ENCODE results near the gene ZNF692. TPM values are rescaled to one million over a fixed set of nuclear protein-coding genes. Genes with fewer than 3 reads are reported as not detected.

The ZNF692 gene
- total and polyA plus RNA-seq, 4 donors: 26.1 to 58.5 (median 36.3) TPM

GRCh38 chr1:248839168-248839555 lies 19.7 kb downstream of the ZNF692 start:
- no peaks in the 10 kb centered on the region for H3K27me3 ChIP-seq (ENCODE audit: control insufficient read depth in 3 of 3, insufficient read depth in 3 of 3, low read length in 2 of 3)
- no peaks in the 10 kb centered on the region for H3K9me3 ChIP-seq (ENCODE audit: control insufficient read depth in 4 of 4, insufficient read depth in 3 of 4, low read length in 3 of 4)
- peak overlapping the region; percentile 99 to 100 for H3K27ac ChIP-seq (ENCODE audit: low read depth in 1 of 2, low read length in 1 of 2)
- DNase-seq (no peak), ATAC-seq (ENCODE audit: insufficient read depth, low FRiP score) (no peak)
- H3K4me1 ChIP-seq (ENCODE audit: control insufficient read depth in 5 of 5, insufficient read depth in 5 of 5, low read length in 5 of 5): peaks cover 4 to 21% (median 8%) of the 10 kb centered on the region in 5 donors
- H3K9ac ChIP-seq (ENCODE audit: insufficient read depth in 1 of 2, low read length in 2 of 2): peak overlapping the region; percentile 93 to 96
- WGBS, 2 donors: 14 to 23% methylated on average over 10 of the region's 10 CpGs
- no peak for TF ChIP-seq CTCF (IDR thresholded peaks at IDR 0.05; ENCODE audit: control extremely low read depth, extremely low read depth)
- H3K36me3 ChIP-seq (ENCODE audit: control insufficient read depth in 4 of 4, insufficient read depth in 4 of 4, low read length in 4 of 4): peaks cover 0 to 5% (median 4%) of the 10 kb centered on the region in 4 donors
- H3K4me3 ChIP-seq: peak overlapping the region; percentile 83

- DNase-seq: peak; percentile 92
- Histone ChIP-seq H3K4me1 (ENCODE audit: control insufficient read depth in 5 of 5, insufficient read depth in 5 of 5, low read length in 5 of 5) (peaks cover 4 to 21% (median 8%) of the 10 kb centered on the region in 5 donors), H3K9ac (ENCODE audit: insufficient read depth in 1 of 2, low read length in 2 of 2) (peak overlapping the region; percentile 93 to 96), H3K27ac (ENCODE audit: low read depth in 1 of 2, low read length in 1 of 2) (peak overlapping the region; percentile 99 to 100), H3K9me3 (ENCODE audit: control insufficient read depth in 4 of 4, insufficient read depth in 3 of 4, low read length in 3 of 4) (no peaks in the 10 kb centered on the region), H3K4me3 (peak overlapping the region; percentile 83), H3K36me3 (ENCODE audit: control insufficient read depth in 4 of 4, insufficient read depth in 4 of 4, low read length in 4 of 4) (peaks cover 0 to 5% (median 4%) of the 10 kb centered on the region in 4 donors), H3K27me3 (ENCODE audit: control insufficient read depth in 3 of 3, insufficient read depth in 3 of 3, low read length in 2 of 3) (no peaks in the 10 kb centered on the region)
- ATAC-seq (ENCODE audit: insufficient read depth, low FRiP score): peak; percentile 85
- no peak for TF ChIP-seq CTCF (IDR thresholded peaks at IDR 0.05; ENCODE audit: control extremely low read depth, extremely low read depth)
- WGBS, 2 donors: 0% methylated on average over 51 to 82 of the region's 82 CpGs
Observed at GRCh38 chr1:248838357-248839167, 20.3 kb downstream of the ZNF692 start.

- DNase-seq (peak; percentile 99), ATAC-seq (ENCODE audit: insufficient read depth, low FRiP score) (peak; percentile 94)
- WGBS, 2 donors: 0 to 1% methylated on average over 42 to 48 of the region's 48 CpGs
- Histone ChIP-seq H3K4me3 (peak within 1 kb of the TSS; percentile 83), H3K9ac (ENCODE audit: insufficient read depth in 1 of 2, low read length in 2 of 2) (peak within 1 kb of the TSS; percentile 93 to 96), H3K36me3 (ENCODE audit: control insufficient read depth in 4 of 4, insufficient read depth in 4 of 4, low read length in 4 of 4) (peaks cover 0 to 5% (median 1%) of the 10 kb centered on the region in 4 donors), H3K9me3 (ENCODE audit: control insufficient read depth in 4 of 4, insufficient read depth in 3 of 4, low read length in 3 of 4) (no peaks in the 10 kb centered on the region), H3K27me3 (ENCODE audit: control insufficient read depth in 3 of 3, insufficient read depth in 3 of 3, low read length in 2 of 3) (no peaks in the 10 kb centered on the region), H3K27ac (ENCODE audit: low read depth in 1 of 2, low read length in 1 of 2) (peak within 1 kb of the TSS; percentile 99 to 100), H3K4me1 (ENCODE audit: control insufficient read depth in 5 of 5, insufficient read depth in 5 of 5, low read length in 5 of 5) (peaks cover 4 to 21% (median 8%) of the 10 kb centered on the region in 5 donors)
- TF ChIP-seq CTCF (IDR thresholded peaks at IDR 0.05; ENCODE audit: control extremely low read depth, extremely low read depth): no peak
Observed at GRCh38 chr1:248837781-248838356, 21.0 kb downstream of the ZNF692 start, which contains the start of gene ZNF672. Gene ZNF672 (plus strand): TSS chr1:248838224. CDS start chr1:248847275, 9,051 bp downstream.

Data from lung (tissue), 12 donors.